Naive B cell (primary cell): Measurements from ENCODE around the gene RSF1. TPM values are rescaled to one million over a fixed set of nuclear protein-coding genes. Genes with fewer than 3 reads are reported as not detected.

ENCODE experiments used
- polyA plus RNA-seq, 6 donors: library from polyadenylated mRNA; unstranded; fragments of 300-500 nt; fragmentation: Illumina TruSeq; gene quantifications; one replicate each; pipeline ENCODE4 v1.2.3, GENCODE V29; 2021; ENCODE audit warnings: low read depth in 6 of 6

The RSF1 gene
- polyA plus RNA-seq, 6 donors from 2014 or later, result 15.1 to 52.2 (median 36.3) TPM

Other genes starting within 250 kb of the RSF1 start
- gene AQP11, start 230.8 kb downstream of the RSF1 start, polyA plus RNA-seq, result 1 to 10 TPM in 2 of 6 donors, under 1 TPM in 4; 0.36 to 2.0 (median 0.73) TPM
- 100 to 1,000 TPM in 5 of 6 donors, 10 to 100 TPM in 1; 95.3 to 196 (median 155) TPM for gene CLNS1A, start 182.9 kb downstream of the RSF1 start, polyA plus RNA-seq
- 10 to 100 TPM in 4 of 6 donors, 1 to 10 TPM in 2; 8.6 to 19.1 (median 14.9) TPM for gene AAMDC, start 422 bp upstream of the RSF1 start, polyA plus RNA-seq
- 10 to 100 TPM; 33.3 to 71.6 (median 38.1) TPM for gene INTS4, start 173.9 kb upstream of the RSF1 start, polyA plus RNA-seq
- under 1 TPM in 1 of 6 donors, not detected in 5; 0.38 TPM for gene KCTD14, start 202.6 kb upstream of the RSF1 start, polyA plus RNA-seq
- not detected for gene THRSP, start 243.1 kb upstream of the RSF1 start, polyA plus RNA-seq